ENCODE data around the gene KRTAP17-1.

KRTAP17-1 gene

GRCh38 chr17:41345992-41346391 is 30.5 kb upstream of the KRTAP17-1 start:
- Histone ChIP-seq H3K4me1 (ENCODE audit: control insufficient read depth in 2 of 2, insufficient read depth in 2 of 2, low read length in 2 of 2) (no peaks in the 10 kb centered on the region), H3K9me3 (ENCODE audit: control insufficient read depth in 2 of 2, low read length in 2 of 2) (no peaks in the 10 kb centered on the region), H3K36me3 (ENCODE audit: control insufficient read depth in 2 of 2, insufficient read depth in 2 of 2, low read length in 2 of 2) (no peaks in the 10 kb centered on the region), H3K9ac (ENCODE audit: low read depth in 1 of 2, low read length in 2 of 2) (no peak overlapping the region), H3K4me3 (ENCODE audit: low read length in 2 of 2) (no peak overlapping the region), H3K27me3 (ENCODE audit: control insufficient read depth in 2 of 2, insufficient read depth in 2 of 2, low read length in 2 of 2) (no peaks in the 10 kb centered on the region), H3K27ac (ENCODE audit: low read depth in 2 of 2, low read length in 2 of 2) (no peak overlapping the region)

- no peak overlapping the region for H3K27ac ChIP-seq (ENCODE audit: low read depth in 2 of 2, low read length in 2 of 2)
- H3K4me1 ChIP-seq (ENCODE audit: control insufficient read depth in 2 of 2, insufficient read depth in 2 of 2, low read length in 2 of 2): no peaks in the 10 kb centered on the region
- H3K9ac ChIP-seq (ENCODE audit: low read depth in 1 of 2, low read length in 2 of 2): no peak overlapping the region
- no peaks in the 10 kb centered on the region for H3K9me3 ChIP-seq (ENCODE audit: control insufficient read depth in 2 of 2, low read length in 2 of 2)
- H3K36me3 ChIP-seq (ENCODE audit: control insufficient read depth in 2 of 2, insufficient read depth in 2 of 2, low read length in 2 of 2): no peaks in the 10 kb centered on the region
- H3K27me3 ChIP-seq (ENCODE audit: control insufficient read depth in 2 of 2, insufficient read depth in 2 of 2, low read length in 2 of 2): no peaks in the 10 kb centered on the region
- no peak overlapping the region for H3K4me3 ChIP-seq (ENCODE audit: low read length in 2 of 2)
Measured at GRCh38 chr17:41343029-41343428, 27.5 kb upstream of the KRTAP17-1 start.

GRCh38 chr17:41340934-41341861 is 25.7 kb upstream of the KRTAP17-1 start:
- H3K27ac ChIP-seq (ENCODE audit: low read depth in 2 of 2, low read length in 2 of 2): no peak overlapping the region
- no peaks in the 10 kb centered on the region for H3K9me3 ChIP-seq (ENCODE audit: control insufficient read depth in 2 of 2, low read length in 2 of 2)
- no peak overlapping the region for H3K9ac ChIP-seq (ENCODE audit: low read depth in 1 of 2, low read length in 2 of 2)
- no peaks in the 10 kb centered on the region for H3K4me1 ChIP-seq (ENCODE audit: control insufficient read depth in 2 of 2, insufficient read depth in 2 of 2, low read length in 2 of 2)
- no peaks in the 10 kb centered on the region for H3K36me3 ChIP-seq (ENCODE audit: control insufficient read depth in 2 of 2, insufficient read depth in 2 of 2, low read length in 2 of 2)
- H3K27me3 ChIP-seq (ENCODE audit: control insufficient read depth in 2 of 2, insufficient read depth in 2 of 2, low read length in 2 of 2): no peaks in the 10 kb centered on the region
- no peak overlapping the region for H3K4me3 ChIP-seq (ENCODE audit: low read length in 2 of 2)

GRCh38 chr17:41340494-41340893 is 25.0 kb upstream of the KRTAP17-1 start:
- H3K36me3 ChIP-seq (ENCODE audit: control insufficient read depth in 2 of 2, insufficient read depth in 2 of 2, low read length in 2 of 2): no peaks in the 10 kb centered on the region
- no peak overlapping the region for H3K27ac ChIP-seq (ENCODE audit: low read depth in 2 of 2, low read length in 2 of 2)
- H3K4me3 ChIP-seq (ENCODE audit: low read length in 2 of 2): no peak overlapping the region
- no peaks in the 10 kb centered on the region for H3K9me3 ChIP-seq (ENCODE audit: control insufficient read depth in 2 of 2, low read length in 2 of 2)
- no peaks in the 10 kb centered on the region for H3K4me1 ChIP-seq (ENCODE audit: control insufficient read depth in 2 of 2, insufficient read depth in 2 of 2, low read length in 2 of 2)
- no peak overlapping the region for H3K9ac ChIP-seq (ENCODE audit: low read depth in 1 of 2, low read length in 2 of 2)
- no peaks in the 10 kb centered on the region for H3K27me3 ChIP-seq (ENCODE audit: control insufficient read depth in 2 of 2, insufficient read depth in 2 of 2, low read length in 2 of 2)

- no peaks in the 10 kb centered on the region for H3K36me3 ChIP-seq (ENCODE audit: control insufficient read depth in 2 of 2, insufficient read depth in 2 of 2, low read length in 2 of 2)
- H3K9me3 ChIP-seq (ENCODE audit: control insufficient read depth in 2 of 2, low read length in 2 of 2): no peaks in the 10 kb centered on the region
- H3K27me3 ChIP-seq (ENCODE audit: control insufficient read depth in 2 of 2, insufficient read depth in 2 of 2, low read length in 2 of 2): no peaks in the 10 kb centered on the region
- H3K4me3 ChIP-seq (ENCODE audit: low read length in 2 of 2): no peak overlapping the region
- H3K27ac ChIP-seq (ENCODE audit: low read depth in 2 of 2, low read length in 2 of 2): no peak overlapping the region
- H3K9ac ChIP-seq (ENCODE audit: low read depth in 1 of 2, low read length in 2 of 2): no peak overlapping the region
- no peaks in the 10 kb centered on the region for H3K4me1 ChIP-seq (ENCODE audit: control insufficient read depth in 2 of 2, insufficient read depth in 2 of 2, low read length in 2 of 2)
Measured at GRCh38 chr17:41339571-41340172, 24.2 kb upstream of the KRTAP17-1 start.

GRCh38 chr17:41338961-41339485 is 23.5 kb upstream of the KRTAP17-1 start:
- H3K9me3 ChIP-seq (ENCODE audit: control insufficient read depth in 2 of 2, low read length in 2 of 2): no peaks in the 10 kb centered on the region
- H3K36me3 ChIP-seq (ENCODE audit: control insufficient read depth in 2 of 2, insufficient read depth in 2 of 2, low read length in 2 of 2): no peaks in the 10 kb centered on the region
- no peaks in the 10 kb centered on the region for H3K27me3 ChIP-seq (ENCODE audit: control insufficient read depth in 2 of 2, insufficient read depth in 2 of 2, low read length in 2 of 2)
- no peaks in the 10 kb centered on the region for H3K4me1 ChIP-seq (ENCODE audit: control insufficient read depth in 2 of 2, insufficient read depth in 2 of 2, low read length in 2 of 2)
- H3K9ac ChIP-seq (ENCODE audit: low read depth in 1 of 2, low read length in 2 of 2): no peak overlapping the region
- H3K27ac ChIP-seq (ENCODE audit: low read depth in 2 of 2, low read length in 2 of 2): no peak overlapping the region
- no peak overlapping the region for H3K4me3 ChIP-seq (ENCODE audit: low read length in 2 of 2)

- Histone ChIP-seq H3K4me3 (ENCODE audit: low read length in 2 of 2) (no peak overlapping the region), H3K27me3 (ENCODE audit: control insufficient read depth in 2 of 2, insufficient read depth in 2 of 2, low read length in 2 of 2) (no peaks in the 10 kb centered on the region), H3K36me3 (ENCODE audit: control insufficient read depth in 2 of 2, insufficient read depth in 2 of 2, low read length in 2 of 2) (no peaks in the 10 kb centered on the region), H3K4me1 (ENCODE audit: control insufficient read depth in 2 of 2, insufficient read depth in 2 of 2, low read length in 2 of 2) (no peaks in the 10 kb centered on the region), H3K9ac (ENCODE audit: low read depth in 1 of 2, low read length in 2 of 2) (no peak overlapping the region), H3K27ac (ENCODE audit: low read depth in 2 of 2, low read length in 2 of 2) (no peak overlapping the region), H3K9me3 (ENCODE audit: control insufficient read depth in 2 of 2, low read length in 2 of 2) (no peaks in the 10 kb centered on the region)
Measured at GRCh38 chr17:41335747-41336146, 20.2 kb upstream of the KRTAP17-1 start.

- no peak overlapping the region for H3K4me3 ChIP-seq (ENCODE audit: low read length in 2 of 2)
- H3K27me3 ChIP-seq (ENCODE audit: control insufficient read depth in 2 of 2, insufficient read depth in 2 of 2, low read length in 2 of 2): no peaks in the 10 kb centered on the region
- no peak overlapping the region for H3K9ac ChIP-seq (ENCODE audit: low read depth in 1 of 2, low read length in 2 of 2)
- H3K36me3 ChIP-seq (ENCODE audit: control insufficient read depth in 2 of 2, insufficient read depth in 2 of 2, low read length in 2 of 2): no peaks in the 10 kb centered on the region
- H3K9me3 ChIP-seq (ENCODE audit: control insufficient read depth in 2 of 2, low read length in 2 of 2): no peaks in the 10 kb centered on the region
- H3K4me1 ChIP-seq (ENCODE audit: control insufficient read depth in 2 of 2, insufficient read depth in 2 of 2, low read length in 2 of 2): no peaks in the 10 kb centered on the region
- no peak overlapping the region for H3K27ac ChIP-seq (ENCODE audit: low read depth in 2 of 2, low read length in 2 of 2)
Measured at GRCh38 chr17:41334385-41335305, 19.1 kb upstream of the KRTAP17-1 start.

- no peaks in the 10 kb centered on the region for H3K9me3 ChIP-seq (ENCODE audit: control insufficient read depth in 2 of 2, low read length in 2 of 2)
- H3K36me3 ChIP-seq (ENCODE audit: control insufficient read depth in 2 of 2, insufficient read depth in 2 of 2, low read length in 2 of 2): no peaks in the 10 kb centered on the region
- H3K4me1 ChIP-seq (ENCODE audit: control insufficient read depth in 2 of 2, insufficient read depth in 2 of 2, low read length in 2 of 2): no peaks in the 10 kb centered on the region
- H3K4me3 ChIP-seq (ENCODE audit: low read length in 2 of 2): no peak overlapping the region
- no peak overlapping the region for H3K9ac ChIP-seq (ENCODE audit: low read depth in 1 of 2, low read length in 2 of 2)
- no peak overlapping the region for H3K27ac ChIP-seq (ENCODE audit: low read depth in 2 of 2, low read length in 2 of 2)
- no peaks in the 10 kb centered on the region for H3K27me3 ChIP-seq (ENCODE audit: control insufficient read depth in 2 of 2, insufficient read depth in 2 of 2, low read length in 2 of 2)
Measured at GRCh38 chr17:41333836-41334235, 18.3 kb upstream of the KRTAP17-1 start.
